ENCODE measurements around the gene TES. TPM values are rescaled to one million over a fixed set of nuclear protein-coding genes. Genes with fewer than 3 reads are reported as not detected.

The TES gene, protein sequence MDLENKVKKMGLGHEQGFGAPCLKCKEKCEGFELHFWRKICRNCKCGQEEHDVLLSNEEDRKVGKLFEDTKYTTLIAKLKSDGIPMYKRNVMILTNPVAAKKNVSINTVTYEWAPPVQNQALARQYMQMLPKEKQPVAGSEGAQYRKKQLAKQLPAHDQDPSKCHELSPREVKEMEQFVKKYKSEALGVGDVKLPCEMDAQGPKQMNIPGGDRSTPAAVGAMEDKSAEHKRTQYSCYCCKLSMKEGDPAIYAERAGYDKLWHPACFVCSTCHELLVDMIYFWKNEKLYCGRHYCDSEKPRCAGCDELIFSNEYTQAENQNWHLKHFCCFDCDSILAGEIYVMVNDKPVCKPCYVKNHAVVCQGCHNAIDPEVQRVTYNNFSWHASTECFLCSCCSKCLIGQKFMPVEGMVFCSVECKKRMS
- total RNA-seq: 10 to 100 TPM; 24.7 to 33.1 (median 31.6) TPM

DNA sequence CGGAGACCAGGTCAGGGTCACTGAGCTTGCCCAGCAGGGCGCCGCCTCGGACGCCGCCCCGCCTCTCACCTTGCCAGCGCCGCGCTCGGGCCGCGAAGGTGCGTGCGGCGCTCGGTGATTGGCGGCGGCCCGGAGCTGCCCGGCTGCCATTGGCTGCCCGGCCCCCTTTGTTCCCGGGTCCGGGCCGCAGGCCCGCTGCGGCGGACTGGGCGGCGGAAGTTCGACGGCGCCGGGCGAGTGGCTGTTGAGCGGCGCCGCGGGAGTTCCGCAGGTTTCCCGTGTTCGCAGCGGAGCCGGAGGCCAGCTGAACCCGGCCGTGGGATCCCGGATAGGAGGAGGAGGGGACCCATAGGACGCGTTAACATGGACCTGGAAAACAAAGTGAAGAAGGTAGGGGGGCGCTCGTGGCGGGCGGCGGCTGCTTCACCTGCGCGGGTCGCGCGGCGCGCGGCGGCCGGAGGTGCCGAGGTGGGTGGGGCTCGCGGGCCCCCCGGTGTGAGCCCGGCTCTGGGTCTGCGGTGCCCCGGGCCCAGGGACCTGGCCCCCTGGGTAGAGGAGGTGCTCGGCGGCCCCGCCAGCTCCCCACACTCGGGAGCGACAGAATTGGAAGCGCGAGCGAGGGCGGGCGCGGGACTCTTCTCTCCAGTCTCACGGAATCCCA is at the start of gene TES:
TES (plus strand) TSS at position 195 of the 661 bp plus-strand sequence; CDS start at position 364, 169 bp downstream.
- TF ChIP-seq, protein P1, sequence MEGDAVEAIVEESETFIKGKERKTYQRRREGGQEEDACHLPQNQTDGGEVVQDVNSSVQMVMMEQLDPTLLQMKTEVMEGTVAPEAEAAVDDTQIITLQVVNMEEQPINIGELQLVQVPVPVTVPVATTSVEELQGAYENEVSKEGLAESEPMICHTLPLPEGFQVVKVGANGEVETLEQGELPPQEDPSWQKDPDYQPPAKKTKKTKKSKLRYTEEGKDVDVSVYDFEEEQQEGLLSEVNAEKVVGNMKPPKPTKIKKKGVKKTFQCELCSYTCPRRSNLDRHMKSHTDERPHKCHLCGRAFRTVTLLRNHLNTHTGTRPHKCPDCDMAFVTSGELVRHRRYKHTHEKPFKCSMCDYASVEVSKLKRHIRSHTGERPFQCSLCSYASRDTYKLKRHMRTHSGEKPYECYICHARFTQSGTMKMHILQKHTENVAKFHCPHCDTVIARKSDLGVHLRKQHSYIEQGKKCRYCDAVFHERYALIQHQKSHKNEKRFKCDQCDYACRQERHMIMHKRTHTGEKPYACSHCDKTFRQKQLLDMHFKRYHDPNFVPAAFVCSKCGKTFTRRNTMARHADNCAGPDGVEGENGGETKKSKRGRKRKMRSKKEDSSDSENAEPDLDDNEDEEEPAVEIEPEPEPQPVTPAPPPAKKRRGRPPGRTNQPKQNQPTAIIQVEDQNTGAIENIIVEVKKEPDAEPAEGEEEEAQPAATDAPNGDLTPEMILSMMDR (IDR thresholded peaks at IDR 0.05; ENCODE audit: low read depth): no peak

- TF ChIP-seq, protein P1 (IDR thresholded peaks at IDR 0.05; ENCODE audit: low read depth): no peak
Observed at GRCh38 chr7:116161728-116162127, 48.6 kb upstream of the TES start.

DNA sequence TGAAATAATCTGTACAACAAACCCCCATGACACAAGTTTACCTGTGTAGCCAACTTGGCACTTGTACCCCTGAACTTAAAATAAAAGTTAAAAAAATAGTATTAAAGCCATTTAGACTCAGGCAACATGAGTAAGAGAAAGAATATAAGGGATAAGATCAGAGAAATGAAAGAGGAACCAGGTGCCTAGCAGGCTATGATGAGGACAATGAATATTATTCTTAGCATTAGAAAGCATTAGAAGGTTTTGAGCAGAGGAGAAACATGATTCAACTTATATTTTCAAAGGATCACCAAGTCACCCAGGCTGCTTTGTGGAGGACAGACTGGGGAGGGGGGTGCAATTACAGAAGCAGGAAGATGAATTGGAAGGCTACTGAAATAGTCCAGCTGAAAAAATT is 48.1 kb upstream of the TES start:
- TF ChIP-seq, protein P1 (IDR thresholded peaks at IDR 0.05; ENCODE audit: low read depth): no peak

DNA sequence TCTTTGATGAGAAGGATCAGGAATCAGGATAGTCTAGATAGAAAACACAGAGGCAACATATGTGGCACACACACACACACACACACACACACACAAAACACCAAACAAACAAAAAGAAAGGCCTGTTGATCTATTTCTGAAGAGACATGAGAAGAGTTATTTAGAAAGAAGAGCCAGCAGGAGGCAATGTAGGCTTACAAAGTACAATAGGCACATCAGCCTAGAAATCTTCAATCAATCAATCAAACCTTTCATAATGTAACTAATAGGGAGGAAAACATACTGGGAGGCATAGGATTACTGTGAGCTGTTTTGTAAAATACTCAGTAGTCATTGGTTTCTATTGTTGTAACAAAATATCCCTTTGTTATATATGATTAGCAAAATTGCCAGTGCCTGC is 47.3 kb upstream of the TES start:
- TF ChIP-seq, protein P1 (IDR thresholded peaks at IDR 0.05; ENCODE audit: low read depth): no peak

- TF ChIP-seq, protein P1 (IDR thresholded peaks at IDR 0.05; ENCODE audit: low read depth): no peak
Observed at GRCh38 chr7:116164552-116165306, 45.6 kb upstream of the TES start.

DNA sequence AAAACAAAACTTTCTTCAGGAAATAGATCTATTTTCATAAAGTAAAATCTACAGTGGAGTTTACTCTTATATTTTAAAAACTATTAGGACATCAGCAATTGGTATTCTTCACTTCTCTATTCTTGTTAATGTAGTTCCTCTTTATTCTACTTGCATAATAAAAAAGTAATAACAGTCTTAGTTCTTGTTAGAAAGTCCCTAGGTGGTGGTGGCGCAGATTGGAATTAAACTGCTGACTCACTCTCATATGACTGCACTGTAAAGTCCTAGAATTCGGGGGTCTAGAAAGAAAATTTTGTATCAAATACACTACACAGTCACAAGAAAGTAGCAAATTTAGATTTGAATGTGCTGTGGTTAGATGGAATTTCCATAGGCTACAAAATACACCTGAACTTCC is 44.6 kb upstream of the TES start:
- TF ChIP-seq, protein P1 (IDR thresholded peaks at IDR 0.05; ENCODE audit: low read depth): no peak

DNA sequence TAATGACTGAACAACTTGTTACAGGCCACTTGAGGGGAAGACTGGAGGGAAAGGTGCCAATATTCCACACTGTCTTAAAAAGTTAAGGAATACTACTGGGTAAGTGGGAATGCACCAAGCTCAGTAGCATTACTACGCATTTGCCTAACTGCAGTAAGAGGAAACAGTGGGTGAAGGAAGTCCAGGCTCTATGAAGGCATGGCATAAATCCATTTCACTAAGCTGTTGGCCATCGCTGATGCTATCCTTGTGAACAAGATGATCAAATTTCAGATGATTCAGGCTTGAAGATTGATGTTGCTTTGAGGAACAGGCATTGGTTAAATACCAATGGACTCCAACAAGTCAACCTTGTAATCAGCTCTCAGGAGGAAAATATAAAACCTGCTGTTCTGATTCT is 44.2 kb upstream of the TES start:
- TF ChIP-seq, protein P1 (IDR thresholded peaks at IDR 0.05; ENCODE audit: low read depth): no peak
